Measurements from ENCODE around the gene TTF1. TPM values are rescaled to one million over a fixed set of nuclear protein-coding genes. Genes with fewer than 3 reads are reported as not detected.
A peak's percentile ranks its signal among the peaks of the same experiment; 100 is the strongest.

TTF1 gene
- total RNA-seq, 2 donors from 2014 or later = 11.5 to 11.8 TPM

DNA sequence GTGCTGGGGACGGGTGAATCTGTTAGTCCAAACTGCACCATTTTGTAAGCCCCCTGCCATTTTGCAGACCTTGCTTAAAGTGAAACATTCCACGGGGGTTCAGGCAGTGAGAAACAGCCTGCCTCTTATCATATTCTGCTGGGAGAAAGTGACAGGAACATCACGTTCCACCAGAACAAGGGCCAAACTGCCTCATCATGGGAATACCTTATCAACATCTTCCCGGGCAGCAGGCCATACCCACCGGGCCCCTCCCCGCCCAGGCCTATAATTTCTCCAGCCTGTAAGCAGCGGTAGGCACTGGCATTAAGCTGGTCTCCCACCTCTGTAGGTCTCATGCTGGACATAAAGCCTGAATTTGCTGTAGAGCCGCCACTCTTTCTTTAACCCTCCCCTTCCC lies 1.9 kb upstream of the TTF1 start:
- no peaks in the 10 kb centered on the region for H3K36me3 ChIP-seq
- ATAC-seq (ENCODE audit: insufficient number of reproducible peaks, low FRiP score, low read depth) = no peak
- no peak for DNase-seq (ENCODE audit: low spot score)
- no peak overlapping the region for H3K27ac ChIP-seq
- TF ChIP-seq, protein P1, sequence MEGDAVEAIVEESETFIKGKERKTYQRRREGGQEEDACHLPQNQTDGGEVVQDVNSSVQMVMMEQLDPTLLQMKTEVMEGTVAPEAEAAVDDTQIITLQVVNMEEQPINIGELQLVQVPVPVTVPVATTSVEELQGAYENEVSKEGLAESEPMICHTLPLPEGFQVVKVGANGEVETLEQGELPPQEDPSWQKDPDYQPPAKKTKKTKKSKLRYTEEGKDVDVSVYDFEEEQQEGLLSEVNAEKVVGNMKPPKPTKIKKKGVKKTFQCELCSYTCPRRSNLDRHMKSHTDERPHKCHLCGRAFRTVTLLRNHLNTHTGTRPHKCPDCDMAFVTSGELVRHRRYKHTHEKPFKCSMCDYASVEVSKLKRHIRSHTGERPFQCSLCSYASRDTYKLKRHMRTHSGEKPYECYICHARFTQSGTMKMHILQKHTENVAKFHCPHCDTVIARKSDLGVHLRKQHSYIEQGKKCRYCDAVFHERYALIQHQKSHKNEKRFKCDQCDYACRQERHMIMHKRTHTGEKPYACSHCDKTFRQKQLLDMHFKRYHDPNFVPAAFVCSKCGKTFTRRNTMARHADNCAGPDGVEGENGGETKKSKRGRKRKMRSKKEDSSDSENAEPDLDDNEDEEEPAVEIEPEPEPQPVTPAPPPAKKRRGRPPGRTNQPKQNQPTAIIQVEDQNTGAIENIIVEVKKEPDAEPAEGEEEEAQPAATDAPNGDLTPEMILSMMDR (IDR thresholded peaks at IDR 0.05) = no peak
- H3K4me1 ChIP-seq (ENCODE audit: control insufficient read depth in 1 of 2, low read depth in 2 of 2) = peaks cover 18 to 34% of the 10 kb centered on the region in 2 donors
- no peaks in the 10 kb centered on the region for H3K27me3 ChIP-seq (replicated peaks; ENCODE audit: insufficient read depth)
- no peak overlapping the region for H3K4me3 ChIP-seq
- no peaks in the 10 kb centered on the region for H3K9me3 ChIP-seq

DNA sequence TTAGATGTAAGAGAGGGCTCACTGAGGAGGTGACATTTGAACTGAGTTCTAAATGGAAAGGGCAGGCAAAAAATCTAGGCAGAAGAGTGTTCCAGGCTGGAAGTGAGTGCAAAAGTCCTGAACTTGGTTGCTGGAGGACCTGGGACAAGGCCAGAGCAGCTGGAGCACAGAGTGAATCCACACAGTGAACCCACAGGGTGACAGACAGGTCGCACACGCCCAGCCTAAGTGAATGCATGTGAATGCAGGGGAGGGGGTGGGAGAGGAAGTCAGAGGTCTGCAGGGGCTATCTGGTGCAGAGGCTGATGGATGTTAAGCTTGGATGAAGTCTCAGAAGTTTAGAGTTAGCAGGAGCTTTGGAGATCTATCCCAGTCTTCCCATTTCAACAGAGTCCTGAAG lies 556 bp upstream of the TTF1 start:
- Histone ChIP-seq H3K27ac (no peak overlapping the region), H3K9me3 (no peaks in the 10 kb centered on the region), H3K4me1 (ENCODE audit: control insufficient read depth in 1 of 2, low read depth in 2 of 2) (peaks cover 18 to 34% of the 10 kb centered on the region in 2 donors), H3K4me3 (peak overlapping the region; percentile 95), H3K36me3 (peaks cover 2% of the 10 kb centered on the region), H3K27me3 (replicated peaks; ENCODE audit: insufficient read depth) (no peaks in the 10 kb centered on the region)
- TF ChIP-seq, protein P1 (IDR thresholded peaks at IDR 0.05) = no peak
- ATAC-seq (ENCODE audit: insufficient number of reproducible peaks, low FRiP score, low read depth) (no peak), DNase-seq (ENCODE audit: low spot score) (no peak)

DNA sequence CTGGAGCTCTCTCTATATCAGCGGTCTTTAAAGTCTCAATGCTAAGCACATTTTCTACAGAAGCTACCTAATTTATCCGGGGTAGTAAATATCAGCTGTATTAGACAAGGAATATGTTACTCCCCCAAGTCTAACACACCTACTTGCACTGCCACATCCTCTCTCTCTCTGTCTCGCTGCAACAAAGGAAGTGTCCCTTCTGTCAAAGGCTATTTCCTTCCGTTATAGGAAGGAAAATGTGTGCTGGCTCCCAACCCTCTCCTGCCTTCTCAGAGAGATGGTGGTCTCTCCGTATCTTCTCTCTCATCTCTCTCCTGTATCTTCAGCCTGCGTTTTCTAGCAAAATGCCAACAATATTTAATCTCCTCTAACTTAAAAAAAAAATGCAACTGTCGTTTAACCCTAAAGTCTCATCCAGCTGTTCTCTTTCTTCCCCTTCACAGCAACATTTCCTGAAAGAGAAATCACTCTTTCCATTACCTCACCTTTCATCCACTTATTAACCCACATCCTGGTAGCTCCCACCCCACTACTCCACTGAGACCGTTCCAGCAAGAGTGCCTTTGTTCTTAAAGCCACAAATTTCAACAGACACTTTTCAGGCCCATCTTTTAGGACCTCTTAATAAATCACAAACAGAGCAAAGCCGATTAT lies 2.3 kb downstream of the TTF1 start:
- Histone ChIP-seq H3K9me3 (no peaks in the 10 kb centered on the region), H3K4me1 (ENCODE audit: control insufficient read depth in 1 of 2, low read depth in 2 of 2) (peaks cover 7 to 17% of the 10 kb centered on the region in 2 donors), H3K27ac (no peak overlapping the region), H3K27me3 (replicated peaks; ENCODE audit: insufficient read depth) (no peaks in the 10 kb centered on the region), H3K36me3 (peaks cover 13% of the 10 kb centered on the region), H3K4me3 (no peak overlapping the region)
- no peak for DNase-seq (ENCODE audit: low spot score)
- TF ChIP-seq, protein P1 (IDR thresholded peaks at IDR 0.05) = no peak
- no peak for ATAC-seq (ENCODE audit: insufficient number of reproducible peaks, low FRiP score, low read depth)

DNA sequence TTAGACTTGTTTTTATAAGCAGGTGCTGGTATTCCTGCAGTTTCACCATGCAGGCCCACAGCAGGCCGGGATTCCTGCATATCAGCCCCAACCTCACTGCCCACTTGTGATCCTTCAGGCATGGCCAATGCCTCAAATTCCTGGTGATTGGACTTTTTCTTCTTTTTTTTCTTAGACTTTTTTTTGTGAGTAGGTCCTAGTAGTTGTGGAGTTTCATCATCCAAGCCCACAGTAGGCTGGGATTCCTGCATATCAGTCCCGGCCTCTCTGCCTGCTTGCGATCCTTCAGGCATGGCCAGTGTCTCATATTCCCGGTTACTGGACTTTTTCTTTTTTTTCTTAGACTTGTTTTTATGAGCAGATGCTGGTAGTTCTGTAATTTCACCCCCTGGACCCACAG lies 4.8 kb downstream of the TTF1 start:
- Histone ChIP-seq H3K27me3 (replicated peaks; ENCODE audit: insufficient read depth) (no peaks in the 10 kb centered on the region), H3K27ac (no peak overlapping the region), H3K36me3 (peaks cover 30% of the 10 kb centered on the region), H3K9me3 (no peaks in the 10 kb centered on the region), H3K4me3 (no peak overlapping the region), H3K4me1 (ENCODE audit: control insufficient read depth in 1 of 2, low read depth in 2 of 2) (peaks cover 7 to 12% of the 10 kb centered on the region in 2 donors)
- DNase-seq (ENCODE audit: low spot score) = no peak
- no peak for ATAC-seq (ENCODE audit: insufficient number of reproducible peaks, low FRiP score, low read depth)
- TF ChIP-seq, protein P1 (IDR thresholded peaks at IDR 0.05) = no peak

DNA sequence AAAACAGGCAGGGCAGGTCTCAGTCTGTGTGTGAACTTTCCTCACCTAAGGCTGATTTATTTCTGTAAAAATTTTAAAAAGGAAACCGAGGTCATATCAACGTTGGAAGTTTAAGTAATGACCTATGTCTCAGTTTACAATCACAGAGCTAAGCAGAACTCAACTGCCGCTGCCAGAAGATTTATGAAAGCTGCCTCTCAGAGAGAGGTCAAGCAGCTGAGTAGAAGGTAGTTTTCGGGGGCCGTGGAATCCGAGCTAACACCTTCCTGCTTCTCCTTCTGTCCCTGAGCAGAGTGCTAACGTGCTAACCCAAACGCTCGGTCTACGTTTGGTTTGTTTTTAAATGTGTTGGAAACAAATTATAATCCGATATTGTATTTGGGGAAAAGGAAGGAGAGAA lies 11.1 kb downstream of the TTF1 start:
- Histone ChIP-seq H3K9me3 (no peaks in the 10 kb centered on the region), H3K27me3 (replicated peaks; ENCODE audit: insufficient read depth) (no peaks in the 10 kb centered on the region), H3K36me3 (peaks cover 68% of the 10 kb centered on the region), H3K4me1 (ENCODE audit: control insufficient read depth in 1 of 2, low read depth in 2 of 2) (no peaks in the 10 kb centered on the region), H3K27ac (no peak overlapping the region), H3K4me3 (no peak overlapping the region)
- TF ChIP-seq, protein P1 (IDR thresholded peaks at IDR 0.05) = no peak
- DNase-seq (ENCODE audit: low spot score) = no peak
- no peak for ATAC-seq (ENCODE audit: insufficient number of reproducible peaks, low FRiP score, low read depth)
